ENCODE results near the gene KLF16. TPM values are rescaled to one million over a fixed set of nuclear protein-coding genes. Genes with fewer than 3 reads are reported as not detected.

KLF16 gene
- total and polyA plus RNA-seq, 10 of the 15 experiments (the other 5 are each of a cell fraction or from before 2014, with no cell fraction given): 0.03 to 41.2 (median 2.6) TPM

GRCh38 chr19:1882786-1883692 is 19.7 kb upstream of the KLF16 start:
- ChIA-PET CTCF (interaction anchor here (1.7 to 2.4 kb wide), 2 partner anchors 14 to 19 kb away, joined by 5 read pairs; no protein-coding TSS in a partner anchor), SMC1A (ENCODE audit: uncharacterized antibody, unreplicated experiment) (interaction anchor here (1.3 to 2.0 kb wide), 2 partner anchors 14 to 21 kb away, joined by 3 to 6 read pairs; no protein-coding TSS in a partner anchor), POLR2A (interaction anchor here (0.6 to 2.7 kb wide), 3 partner anchors 8 to 202 kb away, joined by 3 to 9 read pairs (median 3); no protein-coding TSS in a partner anchor), RAD21 (ENCODE audit: unreplicated experiment) (no interaction called here)
- Histone ChIP-seq H3K9ac (ENCODE audit: control insufficient read depth, insufficient read depth, low read length) (peak overlapping the region; percentile 96), H4K20me1 (ENCODE audit: control insufficient read depth, insufficient read depth) (peaks cover 9% of the 10 kb centered on the region; the same call in 1 of the 2 replicates), H3K9me3 (replicated peaks; ENCODE audit: control insufficient read depth, insufficient read depth, low read length) (no peaks in the 10 kb centered on the region), H3K36me3 (ENCODE audit: control insufficient read depth in 2 of 2, insufficient read depth in 2 of 2, low read length in 1 of 2) (peaks cover 0 to 6% of the 10 kb centered on the region in 2 experiments; a peak in 2 of 4 replicates), H3K4me3 (peak overlapping the region; percentile 99), H3K4me2 (ENCODE audit: control insufficient read depth, insufficient read depth) (peak overlapping the region; percentile 86), H3K4me1 (ENCODE audit: control insufficient read depth, insufficient read depth, low read length) (peaks cover 21% of the 10 kb centered on the region), H2AFZ (ENCODE audit: control insufficient read depth, low read depth, low read length) (no peak overlapping the region), H3K27ac (ENCODE audit: control insufficient read depth, insufficient read depth) (peak overlapping the region; percentile 30; the same call in 1 of the 2 replicates), H3K27me3 (replicated peaks in 1 of 2; ENCODE audit: control insufficient read depth in 2 of 2, insufficient read depth in 2 of 2, low read length in 1 of 2) (no peaks in the 10 kb centered on the region), H3K79me2 (ENCODE audit: control insufficient read depth, insufficient read depth, low read length) (peaks cover 34% of the 10 kb centered on the region)
- no TSS peak for BruUV-seq (replicated peaks)
- WGBS (ENCODE audit: insufficient coverage, insufficient replicate concordance, low lambda C conversion rate, missing lambda C conversion rate): 62% methylated on average over 25 of the region's 25 CpGs
- in situ Hi-C loops (cut with MboI): no loop called here
- DNase-seq (ENCODE audit: low read depth, low spot score): no peak
- intact Hi-C loops (cut with micrococcal nuclease; ENCODE audit: unreplicated experiment): no loop called here
- ATAC-seq: peak; percentile 16; the same call in 2 of the 3 replicates
- TF ChIP-seq, protein P1, sequence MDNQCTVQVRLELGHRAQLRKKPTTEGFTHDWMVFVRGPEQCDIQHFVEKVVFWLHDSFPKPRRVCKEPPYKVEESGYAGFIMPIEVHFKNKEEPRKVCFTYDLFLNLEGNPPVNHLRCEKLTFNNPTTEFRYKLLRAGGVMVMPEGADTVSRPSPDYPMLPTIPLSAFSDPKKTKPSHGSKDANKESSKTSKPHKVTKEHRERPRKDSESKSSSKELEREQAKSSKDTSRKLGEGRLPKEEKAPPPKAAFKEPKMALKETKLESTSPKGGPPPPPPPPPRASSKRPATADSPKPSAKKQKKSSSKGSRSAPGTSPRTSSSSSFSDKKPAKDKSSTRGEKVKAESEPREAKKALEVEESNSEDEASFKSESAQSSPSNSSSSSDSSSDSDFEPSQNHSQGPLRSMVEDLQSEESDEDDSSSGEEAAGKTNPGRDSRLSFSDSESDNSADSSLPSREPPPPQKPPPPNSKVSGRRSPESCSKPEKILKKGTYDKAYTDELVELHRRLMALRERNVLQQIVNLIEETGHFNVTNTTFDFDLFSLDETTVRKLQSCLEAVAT (IDR thresholded peaks at IDR 0.05): peak; percentile 47; the same call in 1 of the 2 replicates
- TF ChIP-seq NRF1 (conservative IDR thresholded peaks at IDR 0.05; ENCODE audit: low read depth, low read length) (no peak), JUNB (IDR thresholded peaks at IDR 0.05) (no peak), CBX5 (IDR thresholded peaks at IDR 0.05; ENCODE audit: low read depth) (no peak), ZSCAN29 (IDR thresholded peaks at IDR 0.05) (no peak)
- FAIRE-seq: no peak
